Measurements from ENCODE around the gene APBA2.

APBA2 gene

GRCh38 chr15:28998511-28998910 lies 112.7 kb downstream of the APBA2 start:
- no peaks in the 10 kb centered on the region for H3K4me1 ChIP-seq (ENCODE audit: insufficient read depth, low read length)
- no peaks in the 10 kb centered on the region for H4K20me1 ChIP-seq (ENCODE audit: insufficient read depth, low read length)

GRCh38 chr15:29003191-29003839 lies 117.5 kb downstream of the APBA2 start:
- Histone ChIP-seq H3K27ac (ENCODE audit: low read length) (no peak overlapping the region), H3K79me2 (ENCODE audit: insufficient read depth, low read length) (no peaks in the 10 kb centered on the region), H3K9me3 (ENCODE audit: insufficient read depth, low read length, severe bottlenecking) (no peaks in the 10 kb centered on the region), H3K36me3 (ENCODE audit: insufficient read depth, low read length) (no peaks in the 10 kb centered on the region), H3K4me1 (ENCODE audit: insufficient read depth, low read length) (no peaks in the 10 kb centered on the region), H3K9ac (ENCODE audit: low read depth, low read length) (no peak overlapping the region), H3K4me2 (ENCODE audit: insufficient read depth, low read length) (no peak overlapping the region), H3K27me3 (ENCODE audit: insufficient read depth, low read length, poor library complexity) (no peaks in the 10 kb centered on the region), H2AFZ (ENCODE audit: low read depth, low read length) (no peak overlapping the region), H3K4me3 (ENCODE audit: low read depth in 1 of 2, low read length in 2 of 2) (no peak overlapping the region), H4K20me1 (ENCODE audit: insufficient read depth, low read length) (no peaks in the 10 kb centered on the region)
- TF ChIP-seq, protein P1, sequence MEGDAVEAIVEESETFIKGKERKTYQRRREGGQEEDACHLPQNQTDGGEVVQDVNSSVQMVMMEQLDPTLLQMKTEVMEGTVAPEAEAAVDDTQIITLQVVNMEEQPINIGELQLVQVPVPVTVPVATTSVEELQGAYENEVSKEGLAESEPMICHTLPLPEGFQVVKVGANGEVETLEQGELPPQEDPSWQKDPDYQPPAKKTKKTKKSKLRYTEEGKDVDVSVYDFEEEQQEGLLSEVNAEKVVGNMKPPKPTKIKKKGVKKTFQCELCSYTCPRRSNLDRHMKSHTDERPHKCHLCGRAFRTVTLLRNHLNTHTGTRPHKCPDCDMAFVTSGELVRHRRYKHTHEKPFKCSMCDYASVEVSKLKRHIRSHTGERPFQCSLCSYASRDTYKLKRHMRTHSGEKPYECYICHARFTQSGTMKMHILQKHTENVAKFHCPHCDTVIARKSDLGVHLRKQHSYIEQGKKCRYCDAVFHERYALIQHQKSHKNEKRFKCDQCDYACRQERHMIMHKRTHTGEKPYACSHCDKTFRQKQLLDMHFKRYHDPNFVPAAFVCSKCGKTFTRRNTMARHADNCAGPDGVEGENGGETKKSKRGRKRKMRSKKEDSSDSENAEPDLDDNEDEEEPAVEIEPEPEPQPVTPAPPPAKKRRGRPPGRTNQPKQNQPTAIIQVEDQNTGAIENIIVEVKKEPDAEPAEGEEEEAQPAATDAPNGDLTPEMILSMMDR (IDR thresholded peaks at IDR 0.05; ENCODE audit: borderline replicate concordance, extremely low read depth, low read length, poor library complexity, severe bottlenecking): no peak
- no peak for TF ChIP-seq EZH2 (IDR thresholded peaks at IDR 0.05; ENCODE audit: borderline replicate concordance, low read depth, low read length, severe bottlenecking)
- DNase-seq (no peak), ATAC-seq (ENCODE audit: insufficient read depth, low read depth) (no peak)

More at GRCh38 chr15:28998511-28998910, 112.7 kb downstream of the APBA2 start:
- ATAC-seq (ENCODE audit: insufficient read depth, low read depth): no peak
- H3K9ac ChIP-seq (ENCODE audit: low read depth, low read length): no peak overlapping the region
- no peaks in the 10 kb centered on the region for H3K9me3 ChIP-seq (ENCODE audit: insufficient read depth, low read length, severe bottlenecking)
- H3K4me3 ChIP-seq (ENCODE audit: low read depth in 1 of 2, low read length in 2 of 2): no peak overlapping the region
- no peak overlapping the region for H3K4me2 ChIP-seq (ENCODE audit: insufficient read depth, low read length)
- H3K27me3 ChIP-seq (ENCODE audit: insufficient read depth, low read length, poor library complexity): no peaks in the 10 kb centered on the region
- DNase-seq: no peak
- no peak overlapping the region for H3K27ac ChIP-seq (ENCODE audit: low read length)
- no peak overlapping the region for H2AFZ ChIP-seq (ENCODE audit: low read depth, low read length)
- H3K79me2 ChIP-seq (ENCODE audit: insufficient read depth, low read length): no peaks in the 10 kb centered on the region
- TF ChIP-seq, protein P1 (IDR thresholded peaks at IDR 0.05; ENCODE audit: borderline replicate concordance, extremely low read depth, low read length, poor library complexity, severe bottlenecking): no peak
- no peaks in the 10 kb centered on the region for H3K36me3 ChIP-seq (ENCODE audit: insufficient read depth, low read length)

GRCh38 chr15:29003840-29004233 lies 118.1 kb downstream of the APBA2 start:
- Histone ChIP-seq H3K36me3 (ENCODE audit: insufficient read depth, low read length) (no peaks in the 10 kb centered on the region), H3K4me2 (ENCODE audit: insufficient read depth, low read length) (no peak overlapping the region), H3K27me3 (ENCODE audit: insufficient read depth, low read length, poor library complexity) (no peaks in the 10 kb centered on the region), H3K9ac (ENCODE audit: low read depth, low read length) (no peak overlapping the region), H3K4me3 (ENCODE audit: low read depth in 1 of 2, low read length in 2 of 2) (no peak overlapping the region), H3K9me3 (ENCODE audit: insufficient read depth, low read length, severe bottlenecking) (no peaks in the 10 kb centered on the region), H4K20me1 (ENCODE audit: insufficient read depth, low read length) (no peaks in the 10 kb centered on the region), H2AFZ (ENCODE audit: low read depth, low read length) (no peak overlapping the region), H3K27ac (ENCODE audit: low read length) (no peak overlapping the region), H3K4me1 (ENCODE audit: insufficient read depth, low read length) (no peaks in the 10 kb centered on the region), H3K79me2 (ENCODE audit: insufficient read depth, low read length) (no peaks in the 10 kb centered on the region)
- DNase-seq (peak; percentile 5), ATAC-seq (ENCODE audit: insufficient read depth, low read depth) (peak; percentile 52; the same call in 2 of the 3 replicates)
- TF ChIP-seq, protein P1 (IDR thresholded peaks at IDR 0.05; ENCODE audit: borderline replicate concordance, extremely low read depth, low read length, poor library complexity, severe bottlenecking): no peak
- TF ChIP-seq EZH2 (IDR thresholded peaks at IDR 0.05; ENCODE audit: borderline replicate concordance, low read depth, low read length, severe bottlenecking): no peak

Measured in DND-41 (cell line).